Keratinocyte (primary cell): Measurements from ENCODE around the gene SLC27A3. TPM values are rescaled to one million over a fixed set of nuclear protein-coding genes. Genes with fewer than 3 reads are reported as not detected.

Experiments
- DNase-seq: peaks from one replicate; pipeline ENCODE4 v3.0.0-alpha.2; 2011; ENCODE audit warnings: low read depth, missing footprints, low spot score
- FAIRE-seq: peaks from 2 replicates; lab custom pipeline; 2011; peaks lifted over from hg19 to GRCh38; lab: Jason Lieb, UNC
- H2AFZ ChIP-seq: 2 replicates; pipeline ENCODE4 v1.6.0; 2012; ENCODE audit warnings: low read length, control low read depth, inconsistent platforms; ENCODE audit not compliant: control insufficient read depth
- H3K27ac ChIP-seq: 2 replicates; pipeline ENCODE4 v1.5.1; 2011; ENCODE audit warnings: low read length; ENCODE audit not compliant: control insufficient read depth, insufficient read depth
- H3K27me3 ChIP-seq: 3 replicates; pipeline ENCODE4 v1.6.0; 2011; ENCODE audit warnings: low read length; ENCODE audit not compliant: control insufficient read depth, insufficient read depth; ENCODE audit errors: extremely low read depth
- H3K36me3 ChIP-seq, 2 experiments: 2 replicates in 1 of 2; 3 replicates in 1 of 2; pipeline ENCODE4 v1.5.1; 2011; ENCODE audit warnings: low read length in 2 of 2, mild to moderate bottlenecking in 1 of 2; ENCODE audit not compliant: control insufficient read depth in 2 of 2, insufficient read depth in 2 of 2; ENCODE audit errors: extremely low read depth in 1 of 2
- H3K4me1 ChIP-seq: 3 replicates; pipeline ENCODE4 v1.5.1; 2011; ENCODE audit warnings: low read length; ENCODE audit not compliant: control insufficient read depth, insufficient read depth; ENCODE audit errors: extremely low read depth
- H3K4me2 ChIP-seq: 3 replicates; pipeline ENCODE4 v1.6.0; 2011; ENCODE audit warnings: low read depth, low read length; ENCODE audit not compliant: control insufficient read depth, insufficient read depth; ENCODE audit errors: extremely low read depth
- H3K4me3 ChIP-seq, 3 experiments: fragments of 200-600 bp in 1 of 3; sonication (generic) in 1 of 3; 2 replicates in 2 of 3; 3 replicates in 1 of 3; pipeline ENCODE4 v1.5.1; 2011 to 2016; ENCODE audit warnings: low read length in 3 of 3, mild to moderate bottlenecking in 3 of 3, control low read depth in 2 of 3, inconsistent platforms in 1 of 3, low read depth in 1 of 3, mixed read lengths in 1 of 3, mixed run types in 1 of 3, moderate library complexity in 1 of 3; ENCODE audit not compliant: control insufficient read depth in 2 of 3, insufficient read depth in 2 of 3; ENCODE audit errors: extremely low read depth in 1 of 3
- H3K79me2 ChIP-seq: 2 replicates; pipeline ENCODE4 v1.6.0; 2012; ENCODE audit warnings: low read length; ENCODE audit not compliant: control insufficient read depth, insufficient read depth
- H3K9ac ChIP-seq: 3 replicates; pipeline ENCODE4 v1.6.0; 2011; ENCODE audit warnings: low read length; ENCODE audit not compliant: control insufficient read depth, insufficient read depth; ENCODE audit errors: extremely low read depth
- H3K9me1 ChIP-seq: 3 replicates; pipeline ENCODE4 v1.6.0; 2011; ENCODE audit warnings: low read length; ENCODE audit not compliant: control insufficient read depth, insufficient read depth; ENCODE audit errors: extremely low read depth
- H3K9me3 ChIP-seq: 2 replicates; pipeline ENCODE4 v1.5.1; 2012; ENCODE audit warnings: low read depth, low read length; ENCODE audit not compliant: control insufficient read depth
- H4K20me1 ChIP-seq: 3 replicates; pipeline ENCODE4 v1.6.0; 2011; ENCODE audit warnings: low read length; ENCODE audit not compliant: control insufficient read depth, insufficient read depth; ENCODE audit errors: extremely low read depth
- CTCF ChIP-seq, 3 experiments: IDR thresholded peaks in 1 of 3; conservative IDR thresholded peaks in 1 of 3; optimal IDR thresholded peaks in 1 of 3; 2 replicates in 2 of 3; 3 replicates in 1 of 3; pipeline versions ENCODE3 to v1.5.1; 2011; ENCODE audit warnings: low read length in 3 of 3, mild to moderate bottlenecking in 3 of 3, moderate library complexity in 2 of 3, control low read depth in 1 of 3, inconsistent platforms in 1 of 3; ENCODE audit not compliant: insufficient read depth in 2 of 3; ENCODE audit errors: extremely low read depth in 1 of 3
- EZH2 ChIP-seq: IDR thresholded peaks from one replicate; pipeline ENCODE4 v1.6.1; 2012; ENCODE audit warnings: inconsistent platforms, mild to moderate bottlenecking, low read length, moderate library complexity
- dilution Hi-C: fragments of 300-500 bp; cut with MboI; formaldehyde crosslinking; loops from one replicate; pipeline ENCODE4 v1.7.0; 2020; ENCODE audit warnings: low sequenced_read_pairs; ENCODE audit not compliant: extremely low pct_ligation_motif_present
- polyA plus RNA-seq, 5 experiments: library from polyadenylated mRNA; depleted of rRNA in 3 of 5; stranded (reverse) in 3 of 5; stranded (forward) in 1 of 5; unstranded in 1 of 5; fragments of >200 nt; gene quantifications; 1 replicate in 1 of 5; 2 replicates in 3 of 5; 3 replicates in 1 of 5; pipeline versions ENCODE4 v1.2.1 to v1.2.3, GENCODE V29; 2011 to 2012; ENCODE audit warnings: missing spikeins in 2 of 5, low read depth in 1 of 5, low replicate concordance in 1 of 5

The SLC27A3 gene
- polyA plus RNA-seq, 1 donor (not counting 4 experiments of a cell fraction or from before 2014, with no cell fraction given): 7.4 TPM

GRCh38 chr1:153795330-153795837 lies 20.2 kb downstream of the SLC27A3 start:
- Histone ChIP-seq H3K4me1 (peaks cover 1% of the 10 kb centered on the region), H3K79me2 (no peaks in the 10 kb centered on the region), H3K36me3 (peaks cover 0 to 3% of the 10 kb centered on the region in 2 experiments), H3K9ac (no peak overlapping the region), H3K9me3 (no peaks in the 10 kb centered on the region), H4K20me1 (no peaks in the 10 kb centered on the region), H3K27me3 (peaks cover under 1% of the 10 kb centered on the region), H3K4me2 (no peak overlapping the region), H3K9me1 (no peaks in the 10 kb centered on the region), H3K4me3 (no peak overlapping the region), H3K27ac (no peak overlapping the region), H2AFZ (no peak overlapping the region)
- dilution Hi-C loops: no loop called here
- no peak for DNase-seq
- no peak for TF ChIP-seq EZH2
- no peak for TF ChIP-seq CTCF (optimal IDR thresholded peaks at IDR 0.05 in 1 of 3, IDR thresholded peaks at IDR 0.05 in 1 of 3, conservative IDR thresholded peaks at IDR 0.05 in 1 of 3; ENCODE audit: extremely low read depth in 1 of 3, insufficient read depth in 2 of 3, low read length in 3 of 3)
- FAIRE-seq: no peak

DNA sequence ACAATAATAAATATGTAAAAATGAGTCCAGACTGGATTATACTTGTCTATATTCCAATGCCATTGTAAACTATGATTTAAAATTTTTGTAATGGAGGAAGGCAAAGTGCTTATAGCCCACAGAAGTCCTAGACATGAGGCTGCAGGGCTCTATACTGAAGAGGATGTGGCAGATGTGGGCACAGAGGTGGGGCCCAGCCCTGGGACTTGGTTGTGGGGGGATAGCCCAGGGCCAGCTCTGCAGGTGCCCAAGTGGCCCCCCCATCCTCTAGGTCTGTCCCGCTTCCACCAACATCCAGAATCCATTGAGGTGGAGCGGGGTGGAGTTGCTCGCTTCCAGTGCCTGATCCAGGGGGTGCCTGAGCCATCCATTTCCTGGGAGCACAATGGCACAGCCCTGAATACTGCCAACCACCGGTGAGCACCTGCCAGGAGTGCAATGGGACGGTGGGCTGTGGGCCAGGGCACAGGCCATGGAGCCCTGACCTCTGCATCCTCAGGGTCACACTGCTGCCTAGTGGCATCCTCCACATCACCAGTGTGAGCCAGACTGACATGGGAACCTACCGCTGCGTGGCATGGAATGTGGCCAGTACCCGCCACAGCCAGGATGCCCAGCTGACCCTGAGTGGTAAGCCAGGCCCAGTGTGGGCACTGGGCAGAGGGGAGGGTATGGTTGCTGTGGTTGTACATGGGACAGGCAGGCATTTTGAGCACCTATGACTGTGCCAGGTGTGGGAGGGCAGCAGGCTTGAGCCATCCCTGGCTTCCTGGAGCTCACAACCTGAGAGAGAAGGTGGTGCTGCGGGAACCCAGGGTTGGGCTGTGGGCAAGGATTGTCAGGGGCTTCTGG lies 21.0 kb downstream of the SLC27A3 start:
- dilution Hi-C loops: no loop called here

More for the DNA sequence above, 21.0 kb downstream of the SLC27A3 start:
- DNase-seq (no peak), FAIRE-seq (no peak)
- Histone ChIP-seq H2AFZ (no peak overlapping the region), H3K4me2 (no peak overlapping the region), H3K9me3 (no peaks in the 10 kb centered on the region), H3K27me3 (no peaks in the 10 kb centered on the region), H3K9ac (no peak overlapping the region), H3K4me1 (no peaks in the 10 kb centered on the region), H3K79me2 (no peaks in the 10 kb centered on the region), H3K27ac (no peak overlapping the region), H3K4me3 (no peak overlapping the region), H3K9me1 (no peaks in the 10 kb centered on the region), H3K36me3 (peaks cover 0 to 3% of the 10 kb centered on the region in 2 experiments), H4K20me1 (no peaks in the 10 kb centered on the region)
- no peak for TF ChIP-seq CTCF (optimal IDR thresholded peaks at IDR 0.05 in 1 of 3, IDR thresholded peaks at IDR 0.05 in 1 of 3, conservative IDR thresholded peaks at IDR 0.05 in 1 of 3; ENCODE audit: extremely low read depth in 1 of 3, insufficient read depth in 2 of 3, low read length in 3 of 3)
